Stimulated activated CD4-positive, alpha-beta T cell treated with anti-CD3 and anti-CD28 coated beads, Interleukin-1b, Interleukin-23, amount 100 ng/mL, for 48 hours (primary cell): ENCODE results near the gene ZFP28.

ENCODE experiments used
- DNase-seq: peaks from one replicate; pipeline ENCODE4 v3.0.0-alpha.2; 2020

The ZFP28 gene

DNA sequence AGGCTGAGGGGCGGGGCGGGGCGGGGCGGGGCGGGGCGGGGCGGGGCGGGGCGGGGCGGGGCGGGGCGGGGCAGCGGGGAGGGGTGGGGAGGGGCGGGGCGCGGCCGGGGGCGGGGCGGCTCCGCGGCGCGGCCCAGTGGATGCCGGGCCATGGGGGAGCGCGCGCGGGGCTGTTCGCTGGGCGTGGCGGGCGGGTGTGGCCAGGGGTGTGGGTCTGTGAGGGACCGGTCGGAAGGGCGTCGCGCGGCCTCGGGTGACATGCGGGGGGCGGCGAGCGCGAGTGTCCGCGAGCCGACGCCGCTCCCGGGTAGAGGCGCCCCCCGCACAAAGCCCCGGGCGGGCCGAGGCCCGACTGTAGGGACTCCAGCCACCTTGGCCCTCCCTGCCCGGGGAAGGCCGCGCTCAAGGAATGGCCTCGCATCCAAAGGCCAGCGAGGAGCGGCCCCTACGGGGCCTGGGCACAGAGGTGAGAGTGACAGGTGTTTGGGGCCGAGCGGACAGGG is at the start of gene ZFP28:
ZFP28 (plus strand) TSS at position 188 of the 503 bp plus-strand sequence; CDS start at position 259, 71 bp downstream.
- no peak for DNase-seq

DNA sequence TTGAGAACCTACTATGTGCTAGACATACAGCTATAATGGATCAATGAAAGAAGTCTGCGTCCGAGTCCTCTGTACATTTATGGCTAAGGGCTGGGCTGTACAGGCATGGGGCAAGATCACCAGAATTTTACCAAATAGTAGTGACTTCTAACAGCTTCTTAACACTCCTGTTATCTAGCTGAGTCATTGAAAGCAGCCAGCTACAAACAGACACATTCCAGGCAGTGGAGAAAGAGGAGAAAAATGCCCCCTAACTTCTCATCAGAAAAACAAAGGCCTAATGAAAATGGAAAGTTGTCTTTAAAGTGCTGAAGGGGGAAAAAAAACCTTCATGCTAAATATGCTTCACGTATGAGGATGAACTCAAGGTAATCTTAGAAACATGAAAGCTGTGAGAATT is 47.3 kb upstream of the ZFP28 start:
- no peak for DNase-seq

DNA sequence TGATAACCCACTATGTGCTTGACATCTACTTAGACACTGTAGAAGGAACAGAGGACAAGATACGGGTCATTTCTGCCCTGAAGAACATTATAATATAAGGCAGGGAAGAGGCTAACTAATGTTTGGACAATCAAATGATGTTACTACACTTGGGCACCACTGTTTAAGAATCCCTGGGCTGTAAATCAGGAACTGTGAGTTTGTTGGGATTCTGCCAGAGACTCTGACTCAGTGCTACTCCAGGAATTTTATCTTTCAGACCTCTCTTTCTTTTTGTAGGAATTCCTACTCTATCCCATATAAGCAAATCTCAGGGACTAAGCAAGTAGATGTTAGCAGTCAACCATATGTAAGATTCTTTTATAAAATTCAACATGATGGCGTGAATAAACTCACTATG is 34.2 kb upstream of the ZFP28 start:
- DNase-seq = no peak

DNA sequence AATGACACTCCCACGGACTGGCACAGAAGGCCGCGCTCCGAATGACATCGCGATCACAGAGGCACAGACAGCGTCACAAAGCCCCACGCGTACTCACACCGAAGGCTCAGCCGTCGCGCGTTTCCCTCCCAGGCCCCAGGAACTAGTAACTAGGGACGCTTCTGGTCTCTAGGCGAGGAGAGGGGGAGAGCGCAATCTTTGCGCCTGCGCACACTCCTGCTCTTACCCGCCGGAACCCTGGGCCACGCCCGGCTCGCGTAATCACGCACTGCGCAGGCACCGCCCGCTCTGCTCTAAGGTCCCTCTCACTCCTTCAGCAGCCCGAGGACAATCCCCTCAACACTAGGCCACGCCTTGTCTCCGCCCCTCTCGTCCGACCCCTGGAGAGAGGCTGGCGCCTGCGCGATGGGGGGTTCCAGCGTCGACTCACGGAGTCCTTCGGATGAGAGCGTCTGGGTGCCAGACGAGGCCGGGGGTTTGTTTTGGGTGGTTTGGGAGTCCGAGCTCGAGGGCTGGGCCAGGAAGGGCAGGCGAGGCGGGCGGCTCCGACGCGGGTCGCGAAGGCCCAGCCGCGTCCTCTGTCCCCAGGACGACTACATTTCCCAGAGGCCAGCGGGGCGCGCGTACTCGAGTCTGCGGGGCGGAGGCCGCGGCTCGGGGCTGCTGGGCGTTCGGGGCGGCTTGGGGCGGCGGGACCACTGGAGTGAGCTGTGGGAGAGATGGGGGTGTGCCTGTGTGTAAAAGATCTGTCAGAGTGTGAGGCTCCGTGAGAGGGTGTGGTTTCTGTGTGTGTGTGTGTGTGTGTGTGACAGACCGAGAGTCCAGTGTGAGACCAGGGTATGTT is 31.1 kb upstream of the ZFP28 start, which contains the start of gene ZNF471:
ZNF471 (plus strand) TSS at position 410 of the 844 bp plus-strand sequence. CDS start 3,717 bp downstream, outside the sequence.
- peak; percentile 86 for DNase-seq

DNA sequence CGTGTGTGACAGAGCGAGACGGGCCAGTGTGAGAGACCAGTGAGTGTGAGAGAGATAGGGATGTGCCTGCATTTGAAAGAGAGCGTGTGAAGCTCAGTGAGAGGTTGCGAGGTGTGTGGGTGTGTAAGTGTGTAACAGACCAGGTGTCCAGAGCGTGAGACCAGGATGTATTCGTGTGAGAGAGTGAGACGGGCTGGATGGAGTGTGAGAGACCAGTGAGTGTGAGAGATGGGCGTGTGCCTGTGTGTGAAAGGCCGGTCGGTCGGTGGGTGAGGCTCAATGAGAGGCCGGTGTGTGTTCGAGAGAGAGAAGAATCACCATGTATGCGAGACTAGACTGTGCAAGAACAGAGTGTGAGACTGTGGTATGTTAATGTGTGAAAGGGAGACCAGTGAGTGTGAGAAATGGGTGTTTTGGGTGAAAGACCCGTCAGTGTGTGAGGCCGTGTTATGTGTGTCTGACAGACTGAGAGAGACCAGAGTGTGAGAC is 30.4 kb upstream of the ZFP28 start:
- DNase-seq = no peak

DNA sequence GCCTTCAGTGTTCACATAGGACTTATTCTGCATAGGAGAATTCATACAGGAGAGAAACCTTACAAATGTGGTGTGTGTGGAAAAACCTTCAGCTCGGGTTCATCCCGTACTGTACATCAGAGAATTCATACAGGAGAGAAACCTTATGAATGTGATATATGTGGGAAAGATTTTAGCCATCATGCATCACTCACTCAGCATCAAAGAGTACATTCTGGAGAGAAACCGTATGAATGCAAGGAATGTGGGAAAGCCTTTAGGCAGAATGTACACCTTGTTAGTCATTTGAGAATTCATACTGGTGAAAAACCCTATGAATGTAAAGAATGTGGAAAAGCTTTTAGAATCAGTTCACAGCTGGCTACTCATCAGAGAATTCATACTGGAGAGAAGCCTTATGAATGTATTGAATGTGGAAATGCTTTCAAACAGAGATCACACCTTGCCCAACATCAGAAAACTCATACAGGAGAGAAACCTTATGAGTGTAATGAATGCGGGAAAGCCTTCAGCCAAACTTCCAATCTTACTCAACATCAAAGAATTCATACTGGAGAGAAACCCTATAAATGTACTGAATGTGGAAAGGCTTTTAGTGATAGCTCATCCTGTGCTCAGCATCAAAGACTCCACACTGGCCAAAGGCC is 13.4 kb upstream of the ZFP28 start:
- DNase-seq = no peak

DNA sequence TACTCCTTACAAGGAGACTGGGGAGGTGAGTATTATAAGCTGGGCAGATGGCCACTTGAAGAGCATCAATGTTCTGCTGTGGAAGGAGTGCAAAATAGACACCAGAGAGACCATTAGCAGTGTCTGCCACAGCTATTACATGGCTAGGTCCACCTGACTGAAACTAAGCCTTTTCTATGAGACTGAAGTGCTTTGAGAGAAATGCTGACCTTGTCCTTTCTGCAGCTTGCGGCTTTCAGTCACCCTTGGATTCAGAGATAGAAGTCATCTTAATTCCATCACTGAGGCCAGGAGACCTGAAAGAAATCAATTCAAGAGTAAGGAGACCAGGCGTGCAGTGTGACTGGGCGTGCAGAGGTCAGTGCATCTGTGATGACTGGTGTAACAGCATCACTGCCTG is 1.3 kb upstream of the ZFP28 start:
- DNase-seq = no peak

DNA sequence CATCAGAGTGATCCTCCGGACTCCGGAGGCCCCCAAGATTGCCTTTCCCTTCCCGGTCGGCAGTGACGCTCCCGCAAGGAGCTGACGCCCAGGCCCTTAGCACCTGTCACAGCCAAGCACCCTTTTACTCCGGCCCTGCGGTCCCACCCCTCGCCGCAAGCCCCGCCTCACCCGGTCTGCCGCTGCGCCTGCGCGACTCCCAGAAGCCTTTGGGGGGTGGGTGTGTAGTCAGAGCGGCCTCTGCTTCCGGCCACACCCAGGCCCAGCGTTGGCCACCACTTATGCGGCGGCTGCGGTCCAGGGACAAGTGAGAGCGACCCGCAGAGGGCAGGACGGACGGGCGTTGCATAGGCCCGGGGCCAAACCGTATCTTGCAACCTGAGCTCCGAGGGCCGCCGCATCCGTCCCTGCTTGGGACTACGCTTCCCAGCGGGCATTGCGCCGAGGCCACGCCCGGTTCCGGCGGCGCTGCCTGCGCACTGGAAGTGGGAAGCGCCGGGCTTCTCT is 441 bp upstream of the ZFP28 start:
- peak; percentile 91 for DNase-seq

DNA sequence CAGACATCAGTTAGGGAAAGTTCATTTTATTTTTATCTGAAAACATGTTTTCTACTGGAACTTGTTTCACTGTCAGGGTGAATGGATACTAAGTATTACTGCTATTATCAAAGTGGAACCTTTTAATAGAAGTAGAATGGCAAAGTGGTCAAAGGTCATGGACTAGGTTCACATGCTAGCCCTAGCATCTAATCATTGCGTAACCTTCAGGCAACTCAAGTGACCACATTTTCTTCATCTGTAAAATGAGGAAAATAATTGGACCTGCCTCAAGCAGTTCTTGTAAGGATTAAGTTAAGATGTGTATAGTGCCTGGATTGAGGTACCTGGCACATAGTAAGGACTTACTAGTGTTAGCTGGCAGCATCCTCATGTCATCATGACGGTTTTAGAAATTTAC is 5.0 kb downstream of the ZFP28 start:
- DNase-seq = no peak

DNA sequence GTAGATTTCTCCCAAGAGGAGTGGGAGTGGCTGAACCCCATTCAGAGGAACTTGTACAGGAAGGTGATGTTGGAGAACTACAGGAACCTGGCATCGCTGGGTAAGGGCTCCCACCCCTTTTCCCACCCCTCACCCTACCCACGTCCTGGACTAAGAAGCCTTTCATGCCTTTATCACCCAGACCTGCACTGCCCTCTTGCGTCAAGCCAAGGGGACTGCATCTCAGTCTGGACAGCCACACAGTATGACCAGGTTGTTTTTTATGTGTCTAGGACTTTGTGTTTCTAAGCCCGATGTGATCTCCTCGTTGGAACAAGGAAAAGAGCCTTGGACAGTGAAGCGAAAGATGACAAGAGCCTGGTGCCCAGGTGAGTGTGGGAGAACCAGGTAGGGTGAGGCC is 8.8 kb downstream of the ZFP28 start:
- DNase-seq = no peak

DNA sequence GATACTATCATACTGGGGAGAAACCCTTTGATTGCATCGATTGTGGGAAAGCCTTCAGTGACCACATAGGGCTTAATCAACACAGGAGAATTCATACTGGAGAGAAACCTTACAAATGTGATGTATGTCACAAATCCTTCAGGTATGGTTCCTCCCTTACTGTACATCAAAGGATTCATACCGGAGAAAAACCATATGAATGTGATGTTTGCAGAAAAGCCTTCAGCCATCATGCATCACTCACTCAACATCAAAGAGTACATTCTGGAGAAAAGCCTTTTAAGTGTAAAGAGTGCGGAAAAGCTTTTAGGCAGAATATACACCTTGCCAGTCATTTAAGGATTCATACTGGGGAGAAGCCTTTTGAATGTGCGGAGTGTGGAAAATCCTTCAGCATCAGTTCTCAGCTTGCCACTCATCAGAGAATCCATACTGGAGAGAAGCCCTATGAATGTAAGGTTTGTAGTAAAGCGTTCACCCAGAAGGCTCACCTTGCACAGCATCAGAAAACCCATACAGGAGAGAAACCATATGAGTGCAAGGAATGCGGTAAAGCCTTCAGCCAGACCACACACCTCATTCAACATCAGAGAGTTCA is 15.6 kb downstream of the ZFP28 start:
- no peak for DNase-seq

DNA sequence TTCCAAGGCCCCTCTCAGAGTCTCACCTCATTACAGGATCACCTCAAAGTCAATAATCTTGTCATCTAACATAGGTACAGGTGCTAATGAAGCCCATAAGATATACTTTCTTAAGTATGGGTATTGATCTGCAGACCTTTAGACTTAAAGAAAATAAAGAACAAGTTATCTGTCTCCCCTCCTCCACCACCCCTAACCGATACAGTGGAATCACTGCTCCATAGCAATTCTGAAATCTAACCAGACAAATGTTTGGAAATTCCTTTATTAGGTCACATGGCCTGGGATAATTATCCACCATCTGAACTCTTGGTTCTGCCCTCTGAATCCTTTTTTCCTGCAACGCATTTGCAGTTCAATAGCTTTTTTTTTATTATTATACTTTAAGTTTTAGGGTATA is 24.0 kb downstream of the ZFP28 start:
- no peak for DNase-seq

DNA sequence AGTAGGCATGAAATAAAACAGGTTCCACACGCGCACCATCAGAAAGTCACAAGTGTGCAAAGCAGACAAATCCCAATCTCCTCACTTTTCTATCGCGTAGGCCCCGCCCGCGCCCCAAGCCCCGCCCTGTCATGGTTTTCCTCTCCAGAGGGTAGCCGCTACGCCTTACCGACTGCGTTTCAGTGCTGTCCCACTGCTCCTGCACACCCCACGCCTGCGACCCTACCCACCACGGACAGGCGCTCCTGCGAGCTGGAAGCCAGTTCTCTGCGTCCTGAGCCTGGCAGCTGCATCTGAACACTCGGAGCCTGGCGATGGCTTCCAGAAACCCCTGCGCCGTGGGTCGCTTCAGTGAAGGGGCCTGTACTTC is 28.1 kb downstream of the ZFP28 start:
- DNase-seq = peak; percentile 32

DNA sequence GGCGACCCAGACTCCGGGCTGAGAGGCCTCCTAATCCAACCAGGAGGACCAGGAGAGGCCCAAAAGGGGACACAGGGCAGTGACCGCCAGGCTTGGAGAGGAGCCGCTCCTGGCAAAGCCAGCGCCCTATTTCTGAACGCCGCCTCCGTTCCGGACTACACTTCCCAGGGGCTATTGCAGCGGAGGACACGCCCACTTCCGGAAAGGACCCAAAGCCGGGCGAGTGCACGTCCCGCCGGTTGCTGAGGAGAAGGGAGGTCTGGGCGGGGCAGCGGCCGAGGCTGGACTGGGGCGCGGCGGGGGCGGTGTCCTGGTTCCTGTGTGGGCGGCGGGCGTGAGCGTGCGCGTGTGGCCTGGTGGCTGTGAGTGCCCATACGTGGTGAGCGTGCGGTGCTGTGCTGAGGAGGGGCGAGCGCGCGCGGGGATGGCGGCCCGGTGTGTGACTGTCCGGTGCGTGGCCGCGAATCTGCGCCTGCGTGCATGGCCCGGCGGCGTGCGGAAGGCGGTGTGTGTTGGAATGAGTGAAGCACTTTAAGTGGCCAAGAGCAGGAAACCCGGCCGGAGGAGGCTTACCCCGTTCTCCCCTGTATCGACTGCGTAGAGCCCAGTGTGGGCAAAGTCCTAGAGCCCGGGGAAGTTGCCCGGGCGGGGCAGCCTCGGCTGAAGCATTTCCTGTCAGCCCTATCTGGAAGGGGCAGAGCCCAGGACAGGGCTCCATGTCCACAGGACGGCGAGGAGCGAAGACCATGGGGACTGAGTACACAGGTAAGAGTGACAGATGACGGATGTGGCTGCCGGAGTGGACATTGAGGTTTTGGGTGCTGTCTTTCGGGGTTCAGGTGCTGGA is 28.7 kb downstream of the ZFP28 start, which contains the start of gene ZNF470:
ZNF470 (plus strand) TSS at position 195 of the 847 bp plus-strand sequence. CDS start 2,844 bp downstream, outside the sequence.
- DNase-seq = peak; percentile 86

DNA sequence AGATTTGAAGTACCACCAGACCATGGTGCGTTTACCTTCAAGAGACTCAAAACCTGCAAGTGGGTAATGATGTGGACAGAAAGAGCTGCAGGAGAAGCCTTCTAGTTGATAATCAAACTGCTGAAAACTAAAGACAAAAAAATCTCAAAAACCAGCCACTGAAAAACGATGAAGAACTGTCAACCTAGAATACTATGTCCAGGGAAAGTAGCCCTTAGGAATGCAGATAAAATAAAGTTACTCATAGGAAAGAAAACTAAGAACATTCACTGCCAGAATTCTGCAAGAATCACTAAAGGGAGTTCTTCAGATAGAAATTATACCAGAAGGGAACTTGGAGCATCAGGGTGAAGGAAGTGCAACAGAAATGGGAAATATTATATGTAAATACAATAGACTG is 33.8 kb downstream of the ZFP28 start:
- DNase-seq = no peak

DNA sequence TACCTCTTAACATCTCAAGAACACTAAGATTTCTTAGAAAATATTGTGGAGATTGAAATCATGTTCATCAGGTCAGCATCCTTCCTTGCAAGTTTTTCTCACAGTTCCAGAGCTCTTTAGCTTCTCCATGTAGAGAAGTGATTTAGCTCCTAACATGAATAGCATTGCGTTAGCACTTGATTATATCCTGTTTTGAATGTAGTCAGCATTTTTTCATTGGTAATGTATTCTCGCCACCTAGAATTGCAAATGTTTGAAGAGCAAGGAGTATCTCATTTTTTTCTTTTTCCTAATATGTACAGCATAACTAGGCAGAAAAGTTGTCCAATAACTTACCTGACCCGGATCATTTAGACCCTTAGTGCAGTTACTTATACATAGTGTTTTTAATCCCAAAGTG is 35.2 kb downstream of the ZFP28 start:
- no peak for DNase-seq

DNA sequence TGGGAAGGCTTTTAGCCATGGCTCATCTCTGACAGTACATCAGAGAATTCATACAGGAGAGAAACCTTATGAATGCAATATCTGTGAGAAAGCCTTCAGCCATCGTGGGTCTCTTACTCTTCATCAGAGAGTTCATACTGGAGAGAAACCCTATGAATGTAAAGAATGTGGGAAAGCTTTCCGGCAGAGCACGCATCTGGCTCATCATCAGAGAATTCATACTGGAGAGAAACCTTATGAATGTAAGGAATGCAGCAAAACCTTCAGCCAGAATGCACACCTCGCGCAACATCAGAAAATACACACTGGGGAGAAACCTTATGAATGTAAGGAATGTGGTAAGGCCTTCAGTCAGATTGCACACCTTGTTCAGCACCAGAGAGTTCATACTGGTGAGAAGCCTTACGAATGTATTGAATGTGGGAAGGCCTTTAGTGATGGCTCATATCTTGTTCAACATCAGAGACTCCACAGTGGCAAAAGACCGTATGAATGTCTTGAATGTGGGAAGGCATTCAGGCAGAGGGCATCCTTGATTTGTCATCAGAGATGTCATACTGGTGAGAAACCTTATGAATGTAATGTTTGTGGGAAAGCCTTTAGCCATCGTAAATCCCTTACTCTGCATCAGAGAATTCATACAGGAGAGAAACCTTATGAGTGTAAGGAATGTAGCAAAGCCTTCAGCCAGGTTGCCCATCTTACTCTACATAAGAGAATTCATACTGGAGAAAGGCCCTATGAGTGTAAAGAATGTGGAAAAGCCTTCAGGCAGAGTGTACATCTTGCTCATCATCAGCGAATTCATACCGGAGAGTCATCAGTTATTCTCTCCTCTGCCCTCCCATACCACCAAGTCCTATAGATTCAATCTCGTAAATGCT is 39.2 kb downstream of the ZFP28 start:
- no peak for DNase-seq

DNA sequence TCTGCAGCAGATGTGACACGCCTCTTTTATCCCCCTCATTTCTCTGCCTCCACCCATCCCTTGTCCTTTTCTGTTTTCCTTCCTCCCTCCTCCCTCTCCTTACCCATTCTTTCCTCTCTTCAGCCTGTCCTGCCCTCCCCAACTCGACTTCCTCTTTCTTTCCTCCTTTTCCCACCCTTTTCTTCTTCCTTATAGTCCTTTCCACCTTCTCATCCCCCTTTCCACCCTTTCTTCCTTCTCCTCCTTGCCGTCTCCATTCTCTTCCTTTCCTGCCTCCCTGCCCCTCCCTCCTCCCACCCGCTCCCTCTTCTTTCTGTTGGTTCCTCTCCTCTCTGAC is 55.7 kb downstream of the ZFP28 start:
- no peak for DNase-seq

DNA sequence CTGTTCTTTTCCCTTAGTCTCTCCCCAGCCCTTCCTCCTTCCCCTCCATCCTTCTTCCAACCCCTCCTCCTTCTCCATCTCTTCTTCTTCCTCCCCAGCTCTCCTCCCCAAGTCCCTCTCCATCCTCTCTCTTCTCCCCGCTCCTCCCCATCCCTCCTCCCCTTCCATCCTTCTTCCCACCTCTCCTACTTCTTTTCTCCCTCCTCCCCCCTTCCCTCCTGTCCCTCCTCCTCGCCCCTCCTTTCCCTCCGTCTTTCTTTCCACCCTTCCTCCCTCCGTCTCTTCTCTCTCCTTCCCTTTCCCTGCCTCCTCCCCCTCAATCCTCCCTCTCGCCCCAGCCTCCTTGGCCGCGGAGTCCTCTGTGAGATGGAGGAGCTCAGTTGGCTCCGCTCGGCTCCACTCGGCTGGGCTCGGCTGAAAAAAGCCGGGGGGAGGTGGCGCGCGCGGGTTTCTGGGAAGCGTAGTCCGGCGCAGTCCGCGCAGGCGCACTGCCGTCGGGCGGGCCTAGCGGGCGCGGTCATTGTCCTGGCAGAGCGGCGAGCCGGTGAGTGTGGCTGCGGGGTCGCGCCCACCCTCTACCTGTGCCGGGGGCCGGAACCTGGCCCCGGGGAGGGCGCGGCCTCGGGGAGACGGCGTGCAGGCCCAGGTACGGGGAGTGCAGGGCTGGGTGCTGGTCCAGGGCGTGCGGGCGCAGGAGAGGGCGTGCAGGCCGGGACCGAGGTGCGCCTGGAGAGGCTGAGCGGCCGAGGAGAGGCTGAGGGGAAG is 56.2 kb downstream of the ZFP28 start, which contains the start of gene ZNF71:
ZNF71 (plus strand) TSS at position 520 of the 765 bp plus-strand sequence. CDS start 6,257 bp downstream, outside the sequence.
- peak; percentile 89 for DNase-seq

DNA sequence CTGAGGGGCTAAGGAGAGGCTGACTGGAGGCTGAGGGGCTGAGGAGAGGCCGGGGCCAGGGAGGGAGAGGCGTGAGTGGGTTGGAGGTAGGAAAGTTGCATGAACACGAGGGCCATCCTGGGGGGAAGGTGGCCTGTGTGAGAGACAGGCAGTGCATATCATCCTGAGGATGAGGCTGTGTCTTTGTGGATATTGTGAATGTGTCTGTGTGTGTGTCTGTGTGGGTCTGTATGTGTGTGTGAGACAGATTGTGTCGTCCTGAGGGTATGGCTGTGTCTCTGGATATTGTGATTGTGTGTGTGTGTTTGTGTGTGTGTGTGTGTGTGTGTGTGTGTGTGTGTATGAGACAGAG is 56.8 kb downstream of the ZFP28 start:
- DNase-seq = no peak
